Thyroid gland (tissue), 4 donors: ENCODE measurements around the gene C21orf58. TPM values are rescaled to one million over a fixed set of nuclear protein-coding genes. Genes with fewer than 3 reads are reported as not detected.

Source experiments
- DNase-seq, 2 donors: peaks; one replicate each; pipeline ENCODE4 v3.0.0-alpha.2; 2019
- H3K27ac ChIP-seq, 3 donors: fragments of 200-600 bp; sonication (generic); 1 replicate in 2 of 3; 2 replicates in 1 of 3; pipeline ENCODE4 v1.5.1; 2016 to 2019; ENCODE audit warnings: mild to moderate bottlenecking in 1 of 3, moderate library complexity in 1 of 3
- H3K27me3 ChIP-seq: fragments of 200-600 bp; sonication (generic); one replicate; pipeline ENCODE4 v1.5.1; 2019
- H3K36me3 ChIP-seq, 2 donors: fragments of 200-600 bp; sonication (generic); one replicate each; pipeline ENCODE4 v1.5.1; 2016 to 2019
- H3K4me1 ChIP-seq, 2 donors: fragments of 200-600 bp; sonication (generic); one replicate each; pipeline ENCODE4 v1.5.1; 2017 to 2019
- H3K4me3 ChIP-seq, 3 donors: fragments of 200-600 bp; sonication (generic); replicated peaks in 1 of 3; 1 replicate in 2 of 3; 2 replicates in 1 of 3; pipeline ENCODE4 v1.5.1; 2016; ENCODE audit warnings: mild to moderate bottlenecking in 1 of 3
- H3K9me3 ChIP-seq: fragments of 200-600 bp; sonication (generic); one replicate; pipeline ENCODE4 v1.5.1; 2017
- POLR2A ChIP-seq, 2 donors: fragments of 450-650 bp; IDR thresholded peaks; one replicate each; pipeline ENCODE4 v1.6.1; 2017; ENCODE audit warnings: antibody characterized with exemption in 2 of 2, mild to moderate bottlenecking in 2 of 2, moderate library complexity in 1 of 2
- WGBS, 2 donors: methylation state at CpG; one replicate each; pipeline ENCODE4 v1.1.5; 2017; 5-methylcytosine and 5-hydroxymethylcytosine counted together
- intact Hi-C: fragments of 100-400 bp; cut with DNase I; formaldehyde crosslinking; loops from one replicate; pipeline ENCODE4 v1.15.1; 2023
- total RNA-seq, 4 donors: library from RNA; depleted of rRNA; stranded (reverse); fragments of >200 nt; gene quantifications; one replicate each; pipeline ENCODE4 v1.2.3, GENCODE V29; 2016
- TF ChIP-seq, protein P1 (sequence below), 6 experiments: fragments of 200-600 bp in 3 of 6; fragments of 450-650 bp in 3 of 6; sonication (generic) in 3 of 6; IDR thresholded peaks; one replicate each; pipeline ENCODE4 v1.5.1; 2016 to 2019; ENCODE audit warnings: antibody characterized with exemption in 6 of 6, mild to moderate bottlenecking in 2 of 6, inconsistent platforms in 1 of 6, moderate library complexity in 1 of 6

Gene C21orf58
- total RNA-seq, 4 donors from 2014 or later = 0.89 to 2.2 (median 1.7) TPM

DNA sequence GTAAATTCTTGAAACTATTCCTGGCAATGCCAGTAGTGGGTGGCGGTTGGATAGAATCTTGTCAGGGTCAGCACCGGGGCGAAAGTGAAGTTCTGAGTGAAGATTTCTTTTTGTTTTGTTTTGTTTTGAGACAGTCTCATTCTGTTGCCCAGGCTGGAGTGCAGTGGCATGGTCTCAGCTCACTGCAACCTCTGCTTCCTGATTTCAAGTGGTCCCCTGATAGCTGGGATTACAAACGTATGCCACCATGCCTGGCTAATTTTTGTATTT is 33.6 kb upstream of the C21orf58 start:
- H3K27ac ChIP-seq = no peak overlapping the region
- no peak for TF ChIP-seq POLR2A (IDR thresholded peaks at IDR 0.05)
- TF ChIP-seq, protein P1, sequence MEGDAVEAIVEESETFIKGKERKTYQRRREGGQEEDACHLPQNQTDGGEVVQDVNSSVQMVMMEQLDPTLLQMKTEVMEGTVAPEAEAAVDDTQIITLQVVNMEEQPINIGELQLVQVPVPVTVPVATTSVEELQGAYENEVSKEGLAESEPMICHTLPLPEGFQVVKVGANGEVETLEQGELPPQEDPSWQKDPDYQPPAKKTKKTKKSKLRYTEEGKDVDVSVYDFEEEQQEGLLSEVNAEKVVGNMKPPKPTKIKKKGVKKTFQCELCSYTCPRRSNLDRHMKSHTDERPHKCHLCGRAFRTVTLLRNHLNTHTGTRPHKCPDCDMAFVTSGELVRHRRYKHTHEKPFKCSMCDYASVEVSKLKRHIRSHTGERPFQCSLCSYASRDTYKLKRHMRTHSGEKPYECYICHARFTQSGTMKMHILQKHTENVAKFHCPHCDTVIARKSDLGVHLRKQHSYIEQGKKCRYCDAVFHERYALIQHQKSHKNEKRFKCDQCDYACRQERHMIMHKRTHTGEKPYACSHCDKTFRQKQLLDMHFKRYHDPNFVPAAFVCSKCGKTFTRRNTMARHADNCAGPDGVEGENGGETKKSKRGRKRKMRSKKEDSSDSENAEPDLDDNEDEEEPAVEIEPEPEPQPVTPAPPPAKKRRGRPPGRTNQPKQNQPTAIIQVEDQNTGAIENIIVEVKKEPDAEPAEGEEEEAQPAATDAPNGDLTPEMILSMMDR (IDR thresholded peaks at IDR 0.05) = no peak
- H3K4me3 ChIP-seq = no peak overlapping the region
- H3K9me3 ChIP-seq = no peaks in the 10 kb centered on the region
- 73 to 82% methylated on average over 4 of the region's 4 CpGs for WGBS, 2 donors
- intact Hi-C loops = no loop called here
- peaks cover 36 to 38% of the 10 kb centered on the region in 2 donors for H3K36me3 ChIP-seq
- no peak for DNase-seq
- H3K27me3 ChIP-seq = no peaks in the 10 kb centered on the region
- H3K4me1 ChIP-seq = no peaks in the 10 kb centered on the region

DNA sequence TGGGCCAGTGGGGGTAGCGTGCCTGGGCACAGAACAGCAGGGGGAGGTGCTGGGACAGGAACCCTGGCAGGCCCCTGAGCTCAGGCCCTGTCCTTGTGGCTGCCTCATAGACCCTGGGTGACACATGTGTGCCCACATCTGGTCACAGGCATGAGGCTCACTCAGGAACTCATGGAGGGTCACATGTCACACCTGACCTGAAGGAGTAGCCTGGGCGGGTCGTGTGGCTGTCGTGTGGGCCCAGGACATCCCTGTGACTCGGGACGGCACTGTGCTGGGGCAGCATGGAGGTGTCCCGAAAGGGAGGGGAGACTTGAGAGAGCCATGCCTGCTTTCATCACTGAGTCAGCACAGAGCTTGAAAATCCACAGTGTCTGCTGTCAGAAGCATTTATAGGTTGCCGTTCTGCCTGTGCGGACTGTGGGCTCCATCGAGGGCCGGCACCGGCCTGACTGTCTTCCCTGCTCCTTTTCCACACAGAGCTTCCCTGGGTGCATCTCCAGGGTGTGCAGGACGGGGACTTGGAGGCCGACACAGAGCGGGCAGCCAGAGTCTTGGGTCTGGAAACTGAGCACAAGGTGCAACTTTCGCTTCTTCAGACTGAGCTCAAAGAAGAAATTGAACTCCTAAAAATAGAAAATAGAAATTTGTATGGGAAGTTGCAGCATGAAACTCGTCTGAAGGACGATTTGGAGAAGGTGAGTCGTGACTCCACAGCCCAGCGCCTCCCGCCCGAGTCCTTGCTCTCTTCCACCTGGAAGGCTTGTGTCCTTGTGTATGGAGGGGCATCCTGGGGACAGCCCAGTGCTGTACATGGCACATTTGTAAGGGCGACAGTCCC is 33.0 kb upstream of the C21orf58 start:
- intact Hi-C loops = no loop called here
- Histone ChIP-seq H3K27me3 (no peaks in the 10 kb centered on the region), H3K36me3 (peaks cover 41 to 42% of the 10 kb centered on the region in 2 donors), H3K9me3 (no peaks in the 10 kb centered on the region), H3K4me3 (no peak overlapping the region), H3K27ac (no peak overlapping the region), H3K4me1 (no peaks in the 10 kb centered on the region)
- DNase-seq = no peak
- 91 to 92% methylated on average over 22 to 23 of the region's 23 CpGs for WGBS, 2 donors
- TF ChIP-seq POLR2A (IDR thresholded peaks at IDR 0.05) = no peak
- TF ChIP-seq, protein P1 (IDR thresholded peaks at IDR 0.05) = no peak

DNA sequence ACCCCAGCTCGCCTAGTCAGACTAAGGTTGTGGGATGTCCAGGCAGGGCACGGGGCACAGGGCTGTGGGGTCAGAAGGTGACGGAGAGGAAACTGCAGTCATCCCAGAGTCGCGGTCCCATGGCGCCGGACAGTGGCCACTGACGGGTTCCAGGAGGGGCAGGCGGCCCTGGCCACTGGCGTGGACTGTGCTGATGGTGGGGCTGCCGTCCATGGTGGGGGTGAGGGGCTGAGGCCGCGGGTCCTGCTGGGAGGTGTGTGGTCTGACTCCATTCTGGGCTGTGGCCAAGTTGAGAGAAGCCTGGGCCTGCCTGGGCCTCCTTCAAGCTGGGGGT is 32.3 kb upstream of the C21orf58 start:
- Histone ChIP-seq H3K9me3 (no peaks in the 10 kb centered on the region), H3K27me3 (no peaks in the 10 kb centered on the region), H3K36me3 (peaks cover 48% of the 10 kb centered on the region in 2 donors), H3K27ac (no peak overlapping the region), H3K4me3 (no peak overlapping the region), H3K4me1 (no peaks in the 10 kb centered on the region)
- TF ChIP-seq POLR2A (IDR thresholded peaks at IDR 0.05) = no peak
- TF ChIP-seq, protein P1 (IDR thresholded peaks at IDR 0.05) = no peak
- 90 to 95% methylated on average over 2 to 10 of the region's 13 CpGs for WGBS, 2 donors
- intact Hi-C loops = no loop called here
- no peak for DNase-seq

DNA sequence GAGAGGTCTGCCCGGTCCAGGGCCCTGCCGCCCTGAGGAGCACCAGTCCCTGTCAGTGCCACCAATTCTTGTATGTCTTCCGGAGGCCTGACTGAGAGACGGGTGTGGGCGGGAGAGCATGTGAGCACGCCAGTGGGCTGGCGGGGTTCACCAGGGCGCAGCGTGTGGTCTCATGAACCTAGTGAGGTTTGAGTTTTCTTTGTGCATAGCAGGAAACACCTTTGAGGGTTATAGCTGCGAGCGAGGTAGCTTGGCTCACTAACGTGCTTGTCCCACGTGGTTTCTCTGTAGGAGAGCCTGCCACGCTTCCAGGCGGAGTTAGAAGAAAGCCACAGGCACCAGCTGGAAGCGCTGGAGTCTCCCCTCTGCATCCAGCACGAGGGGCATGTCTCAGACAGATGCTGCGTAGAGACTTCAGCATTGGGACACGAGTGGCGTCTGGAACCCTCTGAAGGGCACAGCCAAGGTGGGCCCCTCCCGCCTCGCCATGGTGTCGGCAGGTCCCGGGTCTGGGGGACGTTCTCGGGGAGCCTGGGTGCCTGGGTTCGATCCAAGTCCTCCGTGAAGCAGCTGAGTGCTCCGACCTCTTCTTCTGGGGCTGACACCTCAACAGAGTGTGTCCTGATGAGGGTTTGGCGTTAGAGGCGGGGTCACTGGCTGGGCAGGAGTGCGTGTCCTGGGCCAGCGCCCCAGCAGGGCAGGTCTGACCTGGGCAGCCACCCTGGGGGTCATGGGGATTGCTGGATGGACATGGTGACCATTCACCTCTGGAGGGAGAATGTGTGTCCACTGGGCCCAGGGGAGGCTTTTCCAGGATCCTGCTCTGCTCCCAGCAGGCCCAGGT is 31.7 kb upstream of the C21orf58 start:
- TF ChIP-seq POLR2A (IDR thresholded peaks at IDR 0.05) = no peak
- TF ChIP-seq, protein P1 (IDR thresholded peaks at IDR 0.05) = no peak
- Histone ChIP-seq H3K4me3 (no peak overlapping the region), H3K27me3 (no peaks in the 10 kb centered on the region), H3K4me1 (no peaks in the 10 kb centered on the region), H3K9me3 (no peaks in the 10 kb centered on the region), H3K36me3 (peaks cover 49 to 54% of the 10 kb centered on the region in 2 donors), H3K27ac (no peak overlapping the region)
- no peak for DNase-seq
- intact Hi-C loops = no loop called here
- 96 to 98% methylated on average over 22 to 30 of the region's 33 CpGs for WGBS, 2 donors

DNA sequence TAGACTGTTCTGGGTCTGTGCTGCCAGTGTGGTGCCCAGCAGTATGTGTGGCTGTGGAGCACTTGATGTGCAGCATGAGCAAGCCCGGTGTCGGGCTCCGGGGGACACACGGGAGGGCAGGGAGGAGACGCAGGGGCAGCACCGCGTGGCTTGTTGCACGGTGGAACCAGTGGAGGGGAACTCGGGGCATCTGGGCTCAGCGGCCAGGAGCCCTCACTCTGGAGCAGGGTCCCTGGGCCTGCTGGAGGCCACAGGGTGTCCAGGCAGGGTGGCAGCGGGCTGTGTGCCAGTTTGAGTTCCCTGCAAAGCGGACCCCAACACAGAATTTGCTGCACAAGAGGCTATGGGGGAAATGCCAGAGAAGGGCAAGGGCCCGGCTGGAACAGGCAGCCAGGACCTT is 30.8 kb upstream of the C21orf58 start:
- DNase-seq = no peak
- no peak overlapping the region for H3K27ac ChIP-seq
- H3K9me3 ChIP-seq = no peaks in the 10 kb centered on the region
- TF ChIP-seq, protein P1 (IDR thresholded peaks at IDR 0.05) = no peak
- no peak for TF ChIP-seq POLR2A (IDR thresholded peaks at IDR 0.05)
- no peaks in the 10 kb centered on the region for H3K27me3 ChIP-seq
- intact Hi-C loops = no loop called here
- H3K36me3 ChIP-seq = peaks cover 58 to 63% of the 10 kb centered on the region in 2 donors
- H3K4me1 ChIP-seq = no peaks in the 10 kb centered on the region
- no peak overlapping the region for H3K4me3 ChIP-seq
- WGBS, 2 donors = 94 to 100% methylated on average over 6 to 8 of the region's 13 CpGs
